IPS-15b (cell line): ENCODE results near the gene MAN2A1.

ENCODE experiments used
- H3K27me3 ChIP-seq: one replicate; pipeline ENCODE4 v1.6.1; 2013; ENCODE audit warnings: low read length; ENCODE audit not compliant: control insufficient read depth, insufficient read depth
- H3K36me3 ChIP-seq: one replicate; pipeline ENCODE4 v1.6.1; 2013; ENCODE audit warnings: low read length; ENCODE audit not compliant: control insufficient read depth, insufficient read depth
- H3K4me1 ChIP-seq: one replicate; pipeline ENCODE4 v1.6.1; 2013; ENCODE audit warnings: mild to moderate bottlenecking, low read length; ENCODE audit not compliant: control insufficient read depth, insufficient read depth
- H3K4me3 ChIP-seq: one replicate; pipeline ENCODE4 v1.5.1; 2013; ENCODE audit warnings: low read depth, low read length
- H3K9ac ChIP-seq: one replicate; pipeline ENCODE4 v1.6.1; 2013; ENCODE audit warnings: low read depth, mild to moderate bottlenecking, low read length
- H3K9me3 ChIP-seq: one replicate; pipeline ENCODE4 v1.6.1; 2013; ENCODE audit warnings: mild to moderate bottlenecking, low read length; ENCODE audit not compliant: control insufficient read depth, insufficient read depth

Gene MAN2A1

DNA sequence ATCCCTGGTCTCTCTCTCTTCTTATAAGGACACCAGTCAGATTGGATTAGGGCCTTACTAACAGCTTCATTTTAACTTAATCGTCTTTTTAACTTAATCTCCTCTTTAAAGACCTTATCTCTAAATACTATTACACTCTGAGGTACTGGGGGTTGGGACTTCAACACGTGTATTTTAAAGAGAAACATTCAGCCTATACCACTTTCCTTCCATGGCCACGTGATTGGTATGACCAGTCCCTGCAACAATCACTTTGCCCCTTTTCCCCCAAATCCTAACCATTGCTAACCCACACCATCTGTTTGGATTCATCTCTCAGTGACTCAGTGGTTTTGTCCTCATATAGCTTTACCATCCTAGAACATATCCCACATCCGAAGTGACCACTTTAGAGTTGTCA is 3.8 kb upstream of the MAN2A1 start:
- H3K4me1 ChIP-seq: no peaks in the 10 kb centered on the region

DNA sequence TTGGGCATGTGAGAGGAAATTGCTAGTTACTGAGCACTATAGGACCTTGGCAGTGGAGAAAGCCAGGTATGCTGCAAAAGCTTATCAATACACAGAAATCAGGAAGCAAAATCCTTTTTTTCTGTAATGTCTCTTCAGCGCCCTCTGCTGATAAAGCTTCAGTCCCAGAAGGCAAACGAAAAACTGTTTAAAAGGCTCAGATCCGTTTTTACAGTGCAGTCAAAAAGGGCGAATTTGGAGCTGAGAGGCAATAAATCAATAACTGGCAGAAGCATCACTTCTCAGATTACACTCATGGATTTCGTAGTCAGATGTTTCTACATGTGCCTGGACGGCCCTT is 1.1 kb upstream of the MAN2A1 start:
- H3K9ac ChIP-seq: peak overlapping the region; percentile 86
- peaks cover 4% of the 10 kb centered on the region for H3K27me3 ChIP-seq
- peaks cover 2% of the 10 kb centered on the region for H3K4me1 ChIP-seq
- peak overlapping the region; percentile 79 for H3K4me3 ChIP-seq
- no peaks in the 10 kb centered on the region for H3K9me3 ChIP-seq
- H3K36me3 ChIP-seq: no peaks in the 10 kb centered on the region

More for the DNA sequence above, 3.8 kb upstream of the MAN2A1 start:
- Histone ChIP-seq H3K4me3 (no peak overlapping the region), H3K36me3 (no peaks in the 10 kb centered on the region), H3K9ac (no peak overlapping the region), H3K27me3 (no peaks in the 10 kb centered on the region), H3K9me3 (no peaks in the 10 kb centered on the region)

GRCh38 chr5:109688970-109689739 is 572 bp upstream of the MAN2A1 start:
- peaks cover 6% of the 10 kb centered on the region for H3K4me1 ChIP-seq
- peaks cover 4% of the 10 kb centered on the region for H3K27me3 ChIP-seq
- peak overlapping the region; percentile 85 for H3K4me3 ChIP-seq
- H3K9ac ChIP-seq: peak overlapping the region; percentile 86
- no peaks in the 10 kb centered on the region for H3K9me3 ChIP-seq
- H3K36me3 ChIP-seq: no peaks in the 10 kb centered on the region

GRCh38 chr5:109690242-109690974 is 681 bp downstream of the MAN2A1 start:
- peak overlapping the region; percentile 81 for H3K9ac ChIP-seq
- H3K27me3 ChIP-seq: peaks cover 4% of the 10 kb centered on the region
- peaks cover 17% of the 10 kb centered on the region for H3K4me1 ChIP-seq

DNA sequence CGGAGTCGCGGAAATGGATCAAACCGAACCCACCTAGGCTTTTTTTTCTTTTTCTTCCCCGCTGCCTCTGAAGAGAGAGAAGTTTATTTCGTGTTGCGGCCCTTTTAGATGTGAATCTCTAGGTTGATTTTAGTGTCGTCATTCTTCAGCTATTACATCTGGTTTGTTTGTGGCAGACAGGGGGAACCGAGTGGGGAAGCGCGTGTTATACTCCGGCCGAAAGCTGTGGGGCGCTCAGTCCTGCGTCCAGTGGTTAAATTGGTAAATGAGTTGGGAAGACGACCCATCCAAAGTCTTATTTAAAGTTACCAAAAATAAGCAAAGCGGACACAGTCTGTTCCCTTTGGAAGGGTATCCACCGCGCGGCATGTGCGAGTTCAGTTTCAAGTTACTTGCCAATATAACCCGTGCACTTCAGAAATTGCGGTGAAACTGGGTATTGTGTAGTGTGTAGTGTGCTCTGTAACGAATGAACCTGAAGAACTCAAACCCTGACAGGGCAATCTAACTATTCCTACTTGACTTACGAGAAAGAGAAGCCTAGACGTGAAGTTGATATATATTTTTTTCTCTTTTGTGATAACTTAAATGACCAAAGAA is 1.3 kb downstream of the MAN2A1 start:
- H3K36me3 ChIP-seq: no peaks in the 10 kb centered on the region
- no peaks in the 10 kb centered on the region for H3K9me3 ChIP-seq
- H3K4me1 ChIP-seq: peaks cover 17% of the 10 kb centered on the region
- H3K9ac ChIP-seq: peak overlapping the region; percentile 47
- peaks cover 4% of the 10 kb centered on the region for H3K27me3 ChIP-seq
- peak overlapping the region; percentile 85 for H3K4me3 ChIP-seq

More at GRCh38 chr5:109690242-109690974, 681 bp downstream of the MAN2A1 start:
- H3K9me3 ChIP-seq: no peaks in the 10 kb centered on the region
- H3K4me3 ChIP-seq: peak overlapping the region; percentile 85
- H3K36me3 ChIP-seq: no peaks in the 10 kb centered on the region

- H3K9ac ChIP-seq: no peak overlapping the region
- H3K4me3 ChIP-seq: no peak overlapping the region
Observed at GRCh38 chr5:109691996-109692395, 2.3 kb downstream of the MAN2A1 start.

DNA sequence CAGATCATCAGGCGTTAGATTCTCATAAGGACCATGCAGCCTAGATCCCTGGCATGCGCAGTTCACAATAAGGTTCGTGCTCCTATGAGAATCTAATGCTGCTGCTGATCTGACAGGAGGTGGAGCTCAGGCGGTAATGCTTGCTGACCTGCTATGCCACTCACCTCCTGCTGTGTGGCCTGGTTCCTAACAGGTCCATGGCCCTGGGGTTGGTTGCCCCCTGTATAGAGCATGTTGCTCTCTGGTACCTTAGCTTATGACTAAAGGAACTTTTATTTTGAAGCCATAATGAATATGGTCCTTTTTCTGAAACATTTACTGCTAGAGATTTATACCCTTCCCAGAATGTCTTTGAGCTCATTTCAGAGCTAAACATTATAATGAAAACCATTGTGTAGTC is 3.1 kb downstream of the MAN2A1 start:
- H3K9ac ChIP-seq: no peak overlapping the region
- peaks cover 4% of the 10 kb centered on the region for H3K27me3 ChIP-seq
- H3K9me3 ChIP-seq: no peaks in the 10 kb centered on the region
- H3K4me3 ChIP-seq: no peak overlapping the region
- H3K36me3 ChIP-seq: no peaks in the 10 kb centered on the region
- H3K4me1 ChIP-seq: peaks cover 31% of the 10 kb centered on the region

More at GRCh38 chr5:109691996-109692395, 2.3 kb downstream of the MAN2A1 start:
- peaks cover 4% of the 10 kb centered on the region for H3K27me3 ChIP-seq
- H3K36me3 ChIP-seq: no peaks in the 10 kb centered on the region
- H3K4me1 ChIP-seq: peaks cover 24% of the 10 kb centered on the region
- H3K9me3 ChIP-seq: no peaks in the 10 kb centered on the region

- peaks cover 35% of the 10 kb centered on the region for H3K4me1 ChIP-seq
Observed at GRCh38 chr5:109693535-109694400, 4.0 kb downstream of the MAN2A1 start.

DNA sequence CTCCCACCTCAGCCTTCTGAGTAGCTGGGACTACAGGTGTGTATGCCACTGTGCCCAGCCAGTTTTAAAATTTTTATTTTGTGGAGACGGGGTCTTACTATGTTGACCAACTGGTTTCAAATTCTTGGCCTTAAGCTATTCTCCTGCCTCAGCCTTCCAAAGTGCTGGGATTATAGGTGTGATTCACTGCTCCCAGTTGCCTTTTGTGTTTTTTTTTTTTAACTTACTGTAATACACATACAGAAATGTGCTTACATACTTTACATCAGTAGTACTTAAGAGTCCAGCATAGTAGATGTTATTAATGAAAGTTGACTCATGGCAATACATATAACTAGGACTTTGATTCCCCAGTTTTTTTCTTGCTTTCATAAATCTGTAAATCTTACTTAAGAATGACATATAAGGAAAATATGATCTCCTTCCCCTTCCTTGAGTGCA is 4.7 kb downstream of the MAN2A1 start:
- H3K4me3 ChIP-seq: no peak overlapping the region
- H3K36me3 ChIP-seq: no peaks in the 10 kb centered on the region

More at GRCh38 chr5:109693535-109694400, 4.0 kb downstream of the MAN2A1 start:
- Histone ChIP-seq H3K36me3 (no peaks in the 10 kb centered on the region), H3K4me3 (no peak overlapping the region), H3K9me3 (no peaks in the 10 kb centered on the region), H3K27me3 (peaks cover 4% of the 10 kb centered on the region), H3K9ac (no peak overlapping the region)

DNA sequence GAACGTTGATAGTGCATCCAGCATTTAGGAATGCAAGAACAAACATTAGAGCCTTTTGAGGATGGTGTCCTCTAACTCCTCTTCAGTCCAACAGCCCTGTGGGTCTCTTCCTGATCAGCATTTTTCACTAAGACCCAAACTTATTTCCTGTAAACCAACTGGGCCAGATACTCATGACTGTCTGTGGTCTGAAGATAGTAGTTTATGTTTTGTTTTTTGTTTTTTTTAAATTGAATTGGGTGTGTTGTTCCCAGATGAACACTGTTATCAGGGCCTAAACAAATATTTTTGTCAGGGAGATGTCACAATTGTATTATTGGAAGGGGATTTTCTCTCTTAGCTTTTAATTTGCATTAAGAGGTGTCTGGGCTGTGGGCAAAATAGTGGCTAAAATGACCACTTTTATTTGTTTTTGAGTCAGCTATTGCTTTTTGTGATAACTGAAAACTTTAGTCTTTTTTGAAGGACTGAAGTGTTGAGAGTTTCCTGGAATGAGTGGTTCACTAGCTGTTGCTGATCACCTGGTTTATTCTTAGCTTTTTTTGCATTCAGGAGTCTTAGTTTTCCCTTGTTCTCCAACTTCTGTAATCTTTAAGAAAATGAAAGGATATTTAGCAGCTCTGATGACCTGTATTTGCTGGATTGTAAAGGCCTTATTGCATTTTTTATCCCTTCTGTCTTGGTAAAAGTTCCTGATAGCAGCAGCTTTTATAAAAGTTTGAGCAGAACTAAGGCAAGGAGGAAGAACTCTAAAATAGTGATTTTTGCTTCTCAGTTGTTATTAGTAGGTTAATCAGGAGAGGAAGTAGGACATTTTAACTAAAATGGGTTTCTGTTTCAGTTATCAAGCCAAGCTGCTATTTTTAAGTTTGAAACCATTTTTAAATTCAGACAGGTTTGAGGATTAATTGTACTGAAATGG is 5.5 kb downstream of the MAN2A1 start:
- H3K9ac ChIP-seq: no peak overlapping the region
- peaks cover 35% of the 10 kb centered on the region for H3K4me1 ChIP-seq
- no peaks in the 10 kb centered on the region for H3K9me3 ChIP-seq
- peaks cover 4% of the 10 kb centered on the region for H3K27me3 ChIP-seq
- H3K4me3 ChIP-seq: no peak overlapping the region
- H3K36me3 ChIP-seq: no peaks in the 10 kb centered on the region

More for the DNA sequence above, 4.7 kb downstream of the MAN2A1 start:
- no peaks in the 10 kb centered on the region for H3K9me3 ChIP-seq
- no peak overlapping the region for H3K9ac ChIP-seq
- H3K4me1 ChIP-seq: peaks cover 35% of the 10 kb centered on the region
- peaks cover 4% of the 10 kb centered on the region for H3K27me3 ChIP-seq
